Measurements from ENCODE around the gene PSG1.
A peak's percentile ranks its signal among the peaks of the same experiment; 100 is the strongest.
"Not testable (repeated sequence)": the region's sequence is repeated elsewhere in the genome, so short reads cannot be mapped to it uniquely, and the experiment has no call there.

PSG1 gene

GRCh38 chr19:42880621-42881020, 1.1 kb upstream of the PSG1 start:
- not testable (repeated sequence) for DNase-seq

DNA sequence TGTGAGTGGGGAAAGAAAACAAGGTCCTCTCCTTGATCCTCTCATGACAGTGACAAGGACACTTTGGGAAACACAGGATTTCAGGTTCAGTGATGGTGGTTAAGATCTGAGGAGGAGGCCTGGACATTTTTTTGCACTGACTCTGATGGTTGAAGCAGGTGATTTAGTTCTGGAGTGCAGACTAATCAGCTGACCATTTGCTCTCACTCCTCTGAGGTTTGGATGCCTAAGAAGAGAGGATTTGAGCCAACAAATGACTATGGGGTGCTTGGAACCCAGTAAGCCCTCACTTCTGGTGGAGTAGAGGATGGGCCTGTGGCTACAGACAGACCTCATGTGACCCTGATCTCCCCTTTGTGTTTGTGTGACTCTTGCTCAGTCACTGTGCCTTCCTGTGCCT, 2.9 kb downstream of the PSG1 start:
- DNase-seq: not testable (repeated sequence)

DNA sequence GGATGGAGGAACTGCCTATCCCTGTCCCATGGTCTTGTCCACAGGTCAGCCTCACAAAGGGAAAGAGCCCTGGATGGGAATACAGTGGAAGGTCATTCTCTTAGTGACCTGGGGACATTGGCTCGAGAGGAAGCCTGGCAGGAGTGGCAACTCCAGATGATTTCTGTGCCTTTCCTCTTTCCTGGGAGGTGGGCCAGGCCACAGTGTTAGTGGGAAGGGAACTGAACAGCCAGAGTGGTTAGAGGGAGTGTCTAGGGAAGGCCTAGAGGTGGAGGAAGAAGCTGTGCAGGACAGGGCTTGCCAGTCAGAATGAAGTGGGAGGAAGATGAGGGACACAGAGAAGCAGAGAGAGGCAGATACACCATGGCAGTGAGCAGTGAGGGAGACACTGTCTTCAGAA, 3.6 kb downstream of the PSG1 start:
- not testable (repeated sequence) for DNase-seq

- DNase-seq: not testable (repeated sequence)
These were observed 4.4 kb downstream of the PSG1 start for GRCh38 chr19:42874901-42875813.

- not testable (repeated sequence) for DNase-seq
These were observed 5.4 kb downstream of the PSG1 start for GRCh38 chr19:42874136-42874535.

- DNase-seq: no peak
These were observed 6.9 kb downstream of the PSG1 start for GRCh38 chr19:42872608-42873007.

DNA sequence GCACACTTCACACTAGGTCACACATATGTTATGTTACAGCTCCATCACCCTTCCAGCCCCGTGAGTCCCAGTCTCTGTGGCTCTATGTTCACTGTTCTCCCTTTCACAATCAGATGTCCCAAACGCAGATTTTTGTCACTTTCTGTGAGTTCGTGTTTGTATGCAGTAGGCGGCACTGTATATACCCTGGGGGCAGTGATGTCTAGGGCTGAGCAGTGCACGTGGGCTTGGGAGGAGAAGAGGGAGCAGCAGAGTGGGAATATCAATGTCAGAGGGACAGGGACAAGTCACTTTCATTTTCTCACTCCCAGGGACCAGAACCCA, 22.0 kb downstream of the PSG1 start:
- no peak for DNase-seq

- DNase-seq: not testable (repeated sequence)
These were observed 22.5 kb downstream of the PSG1 start for GRCh38 chr19:42856866-42857543.

- not testable (repeated sequence) for DNase-seq
These were observed 24.8 kb downstream of the PSG1 start for GRCh38 chr19:42854745-42855144.

DNA sequence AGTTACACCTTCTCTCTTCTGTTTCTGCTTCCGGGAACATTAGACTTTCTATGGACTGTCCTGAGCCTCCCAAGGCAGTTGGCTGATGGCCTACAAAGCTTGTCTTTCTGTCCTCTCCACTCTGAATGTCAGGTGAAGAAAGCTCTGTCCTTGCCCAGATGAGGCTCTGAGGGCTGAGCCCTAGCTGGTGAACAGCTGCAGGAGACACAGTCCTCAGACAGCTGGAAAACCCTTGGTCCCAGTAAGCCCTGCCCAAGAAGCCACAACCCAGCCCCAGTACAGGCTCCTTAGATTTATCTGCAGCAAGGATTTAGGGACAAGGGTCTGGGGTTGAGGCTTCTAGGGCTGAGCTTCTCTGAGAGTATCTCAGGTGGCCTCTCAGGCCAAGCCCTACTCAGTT, 26.3 kb downstream of the PSG1 start:
- not testable (repeated sequence) for DNase-seq

DNA sequence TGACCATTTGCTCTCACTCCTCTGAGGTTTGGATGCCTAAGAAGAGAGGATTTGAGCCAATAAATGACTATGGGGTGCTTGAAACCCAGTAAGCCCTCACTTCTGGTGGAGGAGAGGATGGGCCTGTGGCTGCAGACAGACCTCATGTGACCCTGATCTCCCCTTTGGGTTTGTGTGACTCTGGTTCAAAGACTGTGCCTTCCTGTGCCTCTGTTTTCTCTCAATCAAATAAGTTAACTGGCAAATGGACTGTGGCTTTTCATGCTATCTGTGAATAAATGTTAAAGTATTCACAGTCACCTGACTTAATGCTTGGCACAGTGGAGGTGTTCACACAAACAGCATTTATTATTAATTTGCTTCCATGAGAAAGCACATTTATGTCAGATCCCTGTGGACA, 26.7 kb downstream of the PSG1 start:
- not testable (repeated sequence) for DNase-seq

DNA sequence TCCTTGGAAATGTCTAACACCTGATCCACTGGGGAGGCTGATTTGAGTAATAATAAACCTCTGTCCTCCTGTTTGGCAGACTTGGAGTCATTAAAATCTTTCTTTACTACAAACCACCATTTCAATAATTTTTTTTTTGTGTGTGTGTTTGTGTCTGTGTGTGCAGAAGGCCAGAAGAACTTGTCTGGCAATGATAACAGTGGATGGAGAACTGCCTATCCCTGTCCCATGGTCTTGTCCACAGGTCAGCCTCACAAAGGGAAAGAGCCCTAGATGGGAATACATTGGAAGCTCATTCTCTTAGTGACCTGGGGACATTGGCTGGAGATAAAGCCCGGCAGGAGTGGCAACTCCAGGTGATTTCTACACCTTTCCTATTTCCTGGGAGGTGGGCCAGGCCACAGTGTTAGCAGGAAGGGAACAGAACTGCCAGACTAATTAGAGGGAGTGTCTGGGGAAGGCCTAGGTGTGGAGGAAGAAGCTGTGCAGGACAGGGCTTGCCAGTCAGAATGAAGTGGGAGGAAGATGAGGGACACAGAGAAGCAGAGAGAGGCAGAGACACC, 27.7 kb downstream of the PSG1 start:
- not testable (repeated sequence) for DNase-seq

DNA sequence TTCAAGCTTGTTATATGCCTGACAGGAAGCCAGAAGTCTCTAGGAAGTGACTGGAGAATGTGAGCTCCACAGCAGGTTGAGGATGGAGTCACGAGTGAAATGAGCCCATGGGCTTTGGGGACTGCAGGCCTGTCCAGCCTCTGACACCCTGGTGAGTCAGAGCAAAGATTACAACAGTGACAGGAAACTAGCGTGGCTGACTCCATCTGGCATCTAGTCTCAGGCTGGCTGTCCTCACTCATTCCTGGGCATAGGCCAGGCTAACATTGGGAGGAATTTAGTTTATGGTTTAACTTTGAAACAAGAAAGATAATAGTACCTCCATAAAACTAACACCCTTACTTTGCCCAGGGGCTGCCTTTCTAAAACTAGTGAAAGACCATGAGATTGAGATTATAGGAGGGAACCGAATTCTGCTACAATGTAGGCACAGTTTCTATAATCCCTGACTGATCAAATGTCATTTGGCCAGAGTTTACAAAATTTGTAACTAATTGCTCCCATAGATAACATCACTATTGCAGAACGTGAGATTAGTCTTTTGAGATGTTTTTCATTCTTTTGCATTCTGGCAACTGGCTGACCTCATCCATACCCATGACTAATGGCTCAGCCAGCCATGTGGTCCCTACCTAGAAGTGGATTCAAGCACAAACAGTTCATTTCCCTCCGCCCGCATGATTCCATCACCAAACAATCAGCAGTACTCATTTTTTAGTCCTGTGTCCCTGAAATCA, 28.4 kb downstream of the PSG1 start:
- no peak for DNase-seq

GRCh38 chr19:42846597-42846996, 32.9 kb downstream of the PSG1 start:
- no peak for DNase-seq

- DNase-seq: not testable (repeated sequence)
These were observed 35.9 kb downstream of the PSG1 start for GRCh38 chr19:42843631-42844030.

- DNase-seq: not testable (repeated sequence)
These were observed 46.6 kb downstream of the PSG1 start for GRCh38 chr19:42832746-42833442.

GRCh38 chr19:42832023-42832680, 47.4 kb downstream of the PSG1 start:
- DNase-seq: not testable (repeated sequence)

DNA sequence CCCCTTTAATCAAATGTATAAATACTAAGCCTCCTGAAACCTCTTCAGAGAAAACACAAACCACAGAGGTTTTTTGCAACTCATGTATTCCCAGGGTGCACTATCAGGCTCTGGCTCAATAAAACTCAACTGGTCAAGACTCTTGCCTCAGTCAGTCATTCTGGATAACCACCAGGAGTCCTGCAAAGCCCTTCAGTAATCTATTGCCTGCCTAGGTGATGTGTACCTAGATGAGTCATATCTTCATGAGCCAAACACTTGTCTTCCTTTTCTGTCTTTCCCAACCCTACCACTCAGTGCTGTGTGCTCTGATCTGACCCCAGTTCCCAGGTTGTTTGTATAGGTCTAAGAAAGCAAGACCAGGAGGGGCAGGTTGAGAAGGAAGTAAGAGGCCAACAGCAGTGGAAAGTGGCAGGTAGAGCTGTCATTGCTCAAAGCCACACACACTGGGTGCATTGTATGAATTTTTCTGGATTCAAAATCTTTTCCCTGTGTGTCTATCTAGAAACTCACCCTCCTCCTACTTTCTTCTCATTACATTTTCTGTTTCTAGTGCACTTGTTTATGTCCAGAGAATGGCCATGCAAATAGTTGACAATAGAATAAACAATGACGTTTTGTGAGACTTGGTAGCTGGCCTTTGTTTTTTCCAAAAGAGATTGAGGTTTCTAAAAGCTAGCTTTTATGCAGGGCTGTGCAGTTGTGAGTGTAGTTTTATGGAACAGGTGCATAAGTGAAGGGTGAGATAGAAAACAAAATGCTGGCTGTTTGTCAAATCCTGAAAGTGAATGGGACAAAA, 48.1 kb downstream of the PSG1 start:
- DNase-seq: no peak

DNA sequence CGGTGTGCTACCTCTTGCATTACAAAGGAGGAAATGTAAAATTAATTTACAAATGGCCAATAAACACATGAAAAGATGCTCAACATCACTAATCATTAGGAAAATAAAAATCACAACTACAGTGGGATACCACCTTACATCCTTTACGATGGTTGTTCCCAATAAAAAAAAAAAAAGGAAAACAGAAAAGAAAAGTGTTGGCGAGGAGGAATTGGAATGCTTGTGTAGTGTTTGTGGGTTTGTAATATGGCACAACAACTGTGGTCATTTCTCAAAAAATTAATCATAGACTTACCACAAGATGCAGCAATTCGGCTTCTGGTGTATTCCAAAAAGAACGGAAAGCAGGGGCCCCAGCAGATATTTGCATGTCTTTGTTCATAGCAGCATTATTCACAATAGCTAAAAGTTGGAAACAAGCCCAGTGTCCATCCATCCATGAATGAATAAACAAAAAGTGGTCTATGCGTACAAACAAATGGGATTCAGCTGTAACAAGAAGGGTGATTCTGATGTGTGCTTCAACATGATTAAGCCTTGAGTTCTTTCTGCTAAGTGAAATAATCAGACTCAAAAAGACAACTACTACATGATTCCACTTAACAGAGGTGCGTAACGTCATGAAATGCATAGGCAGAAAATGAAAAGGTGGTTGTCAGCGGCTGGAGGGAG, 58.1 kb downstream of the PSG1 start:
- DNase-seq: peak; percentile 74

- not testable (repeated sequence) for DNase-seq
These were observed 59.4 kb downstream of the PSG1 start for GRCh38 chr19:42819960-42820650.
